NCI-H1694 (cell line): Measurements from ENCODE around the gene ABLIM2.

Experiments
- DNase-seq: peaks from one replicate; lab custom pipeline; 2025; lab: John Stamatoyannopoulos, UW

The ABLIM2 gene

DNA sequence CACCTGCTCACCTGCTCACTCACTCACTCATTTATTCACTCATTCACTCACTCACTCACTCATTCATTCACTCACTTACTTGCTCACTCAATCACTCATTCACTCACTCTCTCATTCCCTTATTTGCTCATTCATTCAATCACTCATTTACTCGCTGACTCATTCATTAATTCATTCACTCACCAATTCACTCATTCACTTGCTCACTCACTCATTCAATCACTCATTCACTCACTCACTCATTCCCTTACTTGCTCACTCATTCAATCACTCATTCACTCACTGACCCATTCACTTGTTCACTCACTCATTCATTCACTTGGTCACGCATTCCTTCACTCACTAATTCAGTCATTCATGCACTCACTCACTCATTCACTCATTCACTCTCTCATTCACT lies 130.2 kb downstream of the ABLIM2 start:
- no peak for DNase-seq

GRCh38 chr4:8026453-8026852 lies 132.2 kb downstream of the ABLIM2 start:
- no peak for DNase-seq

GRCh38 chr4:8025668-8026067 lies 132.9 kb downstream of the ABLIM2 start:
- DNase-seq = no peak

GRCh38 chr4:8024073-8024786 lies 134.4 kb downstream of the ABLIM2 start:
- no peak for DNase-seq

DNA sequence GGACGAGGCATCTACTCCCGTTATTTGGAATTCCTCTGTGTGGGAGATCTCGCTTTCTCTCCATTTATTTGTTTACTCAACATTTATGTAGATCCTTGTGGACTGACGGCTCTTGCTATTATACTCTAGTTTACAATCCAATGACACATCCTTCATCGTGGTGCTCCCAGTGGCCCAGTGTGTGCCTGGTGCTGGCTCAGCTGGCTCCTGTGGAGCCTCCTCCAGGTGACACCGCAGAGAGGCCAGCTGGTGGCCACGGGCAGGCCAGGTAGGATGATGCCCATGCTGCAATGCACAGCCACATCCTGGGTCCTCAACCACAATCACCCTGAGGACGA lies 134.9 kb downstream of the ABLIM2 start:
- no peak for DNase-seq

GRCh38 chr4:8022767-8023695 lies 135.6 kb downstream of the ABLIM2 start:
- no peak for DNase-seq

DNA sequence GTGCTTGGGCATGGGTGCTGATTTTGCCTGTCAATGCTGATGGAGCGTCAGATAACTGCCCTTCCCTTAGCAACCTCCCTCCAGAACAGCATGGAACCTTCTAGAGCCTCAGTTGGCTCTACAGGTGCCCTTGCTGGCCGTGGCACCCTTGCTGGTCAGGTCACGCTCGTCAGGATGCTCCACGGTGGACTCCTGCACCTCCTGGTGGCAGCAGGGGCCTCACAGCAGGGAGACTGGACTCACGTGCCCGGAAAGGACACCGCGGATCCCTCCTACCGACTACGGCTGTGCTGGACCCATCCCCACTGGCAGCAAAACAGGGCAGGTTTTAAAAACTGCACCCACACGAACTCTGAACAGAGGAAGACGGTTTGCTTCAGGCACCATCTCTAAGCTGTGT lies 136.8 kb downstream of the ABLIM2 start:
- no peak for DNase-seq

DNA sequence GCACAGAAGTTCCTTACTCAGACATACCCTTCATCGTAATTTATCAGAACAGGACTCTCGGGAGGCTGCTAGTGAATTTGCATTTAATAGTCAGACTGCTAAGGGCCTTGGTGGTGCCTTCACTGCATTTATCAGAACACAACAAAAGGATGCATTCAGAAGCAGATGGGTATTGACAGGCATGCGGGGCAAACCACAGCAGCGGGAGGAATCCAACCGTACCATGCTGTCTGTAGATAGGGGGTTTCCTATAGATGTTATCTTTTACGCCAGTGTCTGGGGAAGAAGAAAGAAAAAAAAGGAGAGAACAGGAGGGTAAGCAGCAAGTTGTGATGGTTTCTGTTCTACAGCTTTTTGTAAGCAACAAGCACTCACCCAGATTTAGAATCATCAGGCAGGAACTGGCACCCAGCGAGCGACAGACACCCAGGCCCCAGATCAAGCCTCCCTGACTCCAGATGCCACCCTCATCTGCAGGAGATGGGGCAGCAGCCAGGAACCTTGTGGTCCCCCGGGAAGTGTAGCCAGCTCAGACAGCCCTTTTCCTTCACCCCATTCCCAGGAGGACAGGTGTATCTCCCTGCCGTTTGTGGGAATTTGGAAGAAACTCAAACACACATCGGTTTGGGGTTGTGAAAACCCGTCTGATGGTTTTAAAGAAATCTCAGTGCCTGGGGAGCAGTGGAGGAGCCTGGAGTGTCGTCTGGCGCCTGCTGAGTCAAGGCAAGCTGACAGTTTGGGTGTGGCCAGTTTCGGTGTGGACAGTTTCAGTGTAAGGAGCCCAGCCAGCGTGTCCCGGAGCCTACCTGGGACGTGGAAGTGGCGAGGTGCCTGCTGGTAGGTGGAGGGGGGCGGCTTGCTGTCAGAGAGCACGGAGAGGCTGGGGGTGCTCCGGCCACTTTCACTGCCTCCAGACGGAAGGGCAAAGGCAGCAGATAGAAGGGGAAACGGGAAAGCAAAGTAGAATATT lies 138.9 kb downstream of the ABLIM2 start:
- DNase-seq = peak; percentile 24

DNA sequence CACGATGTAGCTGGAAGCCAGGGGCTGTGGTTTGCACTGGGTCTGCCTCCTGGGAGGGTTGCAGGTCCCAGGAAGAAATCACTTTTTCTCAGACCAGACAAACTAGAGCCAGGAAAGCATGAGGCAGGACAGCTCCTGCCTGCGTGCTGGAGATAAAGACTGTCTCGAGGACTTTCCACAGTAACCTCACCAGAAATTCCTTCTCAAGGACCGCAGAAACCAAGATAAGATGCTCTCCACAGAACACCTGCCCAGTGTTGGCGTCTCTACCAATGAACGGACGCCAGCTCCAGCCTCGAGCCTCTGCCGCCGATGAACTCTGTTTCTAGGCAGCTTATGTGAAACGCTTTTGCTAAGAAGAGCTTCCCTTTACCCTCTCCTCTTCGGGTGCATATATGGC lies 142.1 kb downstream of the ABLIM2 start:
- DNase-seq = no peak

DNA sequence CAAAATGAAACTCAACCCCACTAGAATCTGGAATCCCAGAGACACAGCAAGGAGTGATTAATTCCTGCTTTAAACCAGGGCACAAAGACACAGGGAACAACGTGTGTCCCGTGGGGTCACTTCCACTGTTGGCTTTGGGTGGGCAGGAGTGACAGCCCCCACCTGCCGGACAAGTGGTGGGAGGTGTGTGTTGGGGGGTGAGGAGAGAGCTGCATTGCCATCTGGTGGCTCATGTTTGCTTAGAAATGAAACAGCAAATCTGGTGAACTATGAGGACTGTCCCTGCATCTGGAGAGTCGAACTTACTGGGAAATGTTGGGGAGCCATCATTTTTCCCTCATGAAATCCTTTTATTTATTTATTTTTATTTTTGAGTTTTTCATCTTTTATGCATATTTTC lies 143.1 kb downstream of the ABLIM2 start:
- peak; percentile 18 for DNase-seq

DNA sequence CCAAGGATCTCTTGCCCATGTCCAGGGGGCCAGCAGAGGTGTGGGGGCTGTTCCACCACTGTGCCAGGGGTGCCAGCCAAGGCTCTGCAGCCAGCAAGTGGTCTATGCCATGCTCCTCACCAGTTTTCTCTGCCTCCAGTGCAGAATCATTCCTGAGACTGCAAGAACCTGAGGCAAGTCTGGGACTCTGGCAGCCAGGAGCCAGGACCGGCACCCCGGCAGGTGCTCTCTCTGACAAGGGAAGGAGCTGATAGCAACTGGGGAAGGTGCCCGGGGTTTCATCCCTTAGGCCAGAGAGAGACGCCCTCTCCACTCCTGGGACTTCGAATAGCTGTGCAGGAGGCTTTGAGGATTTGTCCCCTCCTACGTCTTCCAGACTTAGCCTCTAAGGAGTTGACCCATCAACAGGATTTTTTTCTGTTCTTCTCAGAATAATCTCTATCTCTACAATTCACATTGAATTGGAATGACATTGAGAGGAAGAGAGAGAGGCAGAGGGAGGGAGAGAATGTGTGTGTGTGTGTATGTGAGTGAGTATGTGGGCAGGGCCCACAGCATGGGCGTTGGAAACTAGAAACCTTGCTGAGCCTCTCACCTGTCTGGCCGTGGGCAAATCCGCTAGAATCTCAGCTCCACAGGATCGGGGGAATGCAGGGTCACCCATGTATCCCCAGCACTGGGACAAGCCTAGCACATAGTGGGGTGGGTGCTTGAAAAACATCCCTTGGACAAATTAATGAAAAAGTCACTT lies 144.5 kb downstream of the ABLIM2 start:
- DNase-seq = no peak

DNA sequence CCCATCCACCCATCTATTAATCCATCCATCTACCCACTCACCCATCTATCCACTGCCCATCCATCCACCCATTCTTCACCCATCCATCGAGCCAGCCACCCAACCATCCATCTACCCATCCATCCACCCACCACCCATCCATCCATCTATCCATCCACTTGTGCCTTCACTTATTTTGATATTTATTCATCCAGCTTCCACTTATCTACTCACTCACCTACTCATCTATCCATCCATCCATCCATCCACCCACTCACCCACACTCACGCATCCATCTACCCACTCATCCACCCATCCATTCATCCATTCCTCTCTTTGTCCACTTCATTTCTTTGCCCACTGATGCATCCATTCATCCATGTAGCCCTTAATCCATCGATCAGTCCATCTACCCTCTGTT lies 146.1 kb downstream of the ABLIM2 start:
- DNase-seq = no peak

GRCh38 chr4:8010618-8011017 lies 148.0 kb downstream of the ABLIM2 start:
- peak; percentile 28 for DNase-seq

DNA sequence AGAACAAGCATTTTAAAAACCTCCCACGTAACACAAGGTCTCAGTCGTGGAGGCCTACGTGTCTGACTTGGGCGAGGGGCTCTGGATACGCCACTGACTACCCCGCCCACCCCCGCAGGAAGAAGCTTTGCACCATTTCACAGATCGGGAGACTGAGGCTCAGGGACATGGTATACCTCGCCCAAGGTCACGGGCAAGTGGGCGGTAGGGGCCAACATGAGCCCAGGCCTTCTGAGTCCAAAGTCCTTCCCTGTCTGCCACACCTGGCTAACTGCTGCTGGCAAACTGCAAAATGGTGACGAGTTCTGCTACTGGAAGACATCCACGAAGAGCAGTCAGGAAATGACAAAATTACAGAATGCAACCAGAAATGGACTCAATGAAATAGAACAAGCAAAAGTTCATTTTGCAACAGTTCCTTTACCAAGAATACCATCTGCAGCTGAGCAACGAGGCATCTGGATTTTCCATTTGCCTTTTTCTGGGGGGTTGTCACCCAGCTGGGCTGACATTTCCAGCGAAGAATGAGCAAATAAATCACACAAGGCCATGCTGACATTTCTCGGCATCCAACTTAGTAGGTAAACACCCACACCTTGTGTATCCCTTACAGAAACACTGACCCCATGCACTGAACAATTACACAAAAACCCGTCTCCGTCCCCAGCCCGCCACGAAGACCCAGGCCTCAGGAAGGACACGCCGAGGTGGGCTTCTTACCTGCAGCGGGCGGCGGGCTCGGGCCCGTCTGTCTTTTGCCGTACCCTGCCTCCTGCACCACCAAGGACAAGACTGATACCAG lies 148.7 kb downstream of the ABLIM2 start:
- no peak for DNase-seq

DNA sequence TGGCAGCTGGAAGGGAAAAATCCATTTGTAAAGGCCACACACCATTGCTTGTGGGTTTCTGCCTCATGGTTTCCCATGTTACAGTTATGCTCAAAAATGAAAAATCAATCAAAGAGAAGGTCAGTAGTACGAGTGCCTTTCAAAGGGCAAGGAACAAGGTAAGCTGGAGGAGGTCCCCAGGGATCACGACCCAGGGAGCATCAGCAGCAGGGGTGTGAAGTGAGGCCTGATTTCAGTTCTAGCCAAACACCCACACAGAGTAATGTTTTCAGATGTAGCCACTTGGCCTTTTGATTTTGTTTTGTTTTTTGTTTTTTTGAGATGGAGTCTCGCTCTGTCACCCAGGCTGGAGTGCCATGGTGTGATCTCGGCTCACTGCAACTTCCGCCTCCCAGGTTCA lies 149.5 kb downstream of the ABLIM2 start:
- no peak for DNase-seq

DNA sequence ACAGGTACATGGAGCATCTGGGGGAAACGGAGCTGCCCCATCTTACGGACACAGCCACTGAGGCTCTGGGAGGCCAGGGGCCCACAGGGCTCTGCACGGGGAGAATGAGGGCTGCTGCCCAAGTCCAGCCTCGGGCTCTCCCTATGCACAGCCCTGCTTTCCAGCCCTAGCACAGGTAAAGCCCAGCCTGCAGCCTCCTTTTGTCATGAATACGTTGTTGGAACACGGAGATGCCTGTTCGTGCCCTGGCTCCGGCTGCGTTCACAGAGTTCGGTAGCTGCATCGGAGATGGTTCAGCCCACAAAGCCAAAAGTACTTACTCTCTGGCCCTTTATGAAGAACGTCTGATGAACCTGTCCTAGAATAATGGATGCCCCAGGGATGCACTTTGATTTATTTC lies 150.2 kb downstream of the ABLIM2 start:
- no peak for DNase-seq

- DNase-seq = no peak
These were observed 151.0 kb downstream of the ABLIM2 start for GRCh38 chr4:8007581-8007980.

DNA sequence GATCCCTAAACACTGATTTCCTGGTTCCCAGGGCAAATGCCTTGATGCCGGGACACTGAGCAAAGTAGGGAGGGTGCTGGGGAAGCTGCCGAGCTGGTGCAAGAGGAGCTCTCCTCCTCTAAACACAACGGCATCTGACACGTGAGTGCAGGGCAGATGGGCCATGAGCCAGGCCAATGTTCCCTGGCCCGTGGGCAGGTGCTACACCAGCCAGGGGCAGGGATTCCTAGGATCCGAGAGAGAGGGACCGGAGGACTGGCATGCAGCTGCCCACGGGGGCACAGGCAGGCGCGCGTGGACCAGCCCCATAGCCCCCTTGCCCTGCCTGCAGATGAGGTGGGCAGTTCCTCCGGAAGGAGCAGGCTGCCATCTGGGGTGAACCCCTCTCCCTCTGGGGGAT lies 152.1 kb downstream of the ABLIM2 start:
- DNase-seq = no peak

DNA sequence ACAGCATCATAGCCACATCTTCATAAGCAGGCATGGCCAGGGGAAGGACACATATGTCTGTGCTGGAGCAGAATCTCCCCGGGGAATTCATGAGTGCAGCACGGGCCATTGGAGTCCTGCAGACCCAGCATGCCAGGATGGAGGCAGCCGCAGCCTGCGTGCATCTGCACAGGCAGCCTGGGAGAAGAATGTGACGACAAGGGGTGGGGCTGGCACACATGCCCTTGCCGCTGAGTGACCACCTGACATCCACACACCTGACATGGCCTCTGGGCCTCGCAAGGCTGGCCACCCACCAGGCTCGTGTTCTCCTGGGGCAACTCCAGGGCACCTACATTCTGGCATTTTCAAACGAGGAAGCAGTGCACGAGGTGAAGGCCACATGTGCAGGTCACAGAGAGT lies 152.8 kb downstream of the ABLIM2 start:
- no peak for DNase-seq

- DNase-seq = no peak
These were observed 153.4 kb downstream of the ABLIM2 start for GRCh38 chr4:8005033-8005808.
